CD4-positive, alpha-beta T cell treated with Interleukin-4 for 1 hour (primary cell): ENCODE results near the gene GUCY2C.

Experiments used
- DNase-seq, 2 donors: peaks; one replicate each; pipeline ENCODE4 v3.0.0-alpha.2; 2020 to 2022

The GUCY2C gene

GRCh38 chr12:14567351-14568162, 128.8 kb downstream of the GUCY2C start, which contains the start of gene PLBD1:
Gene PLBD1, minus strand, starts transcription at chr12:14567883. Its CDS starts 187 bp downstream, at chr12:14567696.
- DNase-seq: peak in 1 of 2 donors; percentile 38

GRCh38 chr12:14564336-14564959, 132.0 kb downstream of the GUCY2C start:
- DNase-seq: no peak

- no peak for DNase-seq
Measured at GRCh38 chr12:14563046-14563445, 133.4 kb downstream of the GUCY2C start.
